A549 (cell line): Measurements from ENCODE around the gene C1QTNF7. TPM values are rescaled to one million over a fixed set of nuclear protein-coding genes. Genes with fewer than 3 reads are reported as not detected.

Source experiments
- ATAC-seq, 2 experiments: fragments of 200-7000 bp in 1 of 2; fragments of >200 bp in 1 of 2; cut with Nextera tagmentation in 1 of 2; cut with Tn5 transposase in 1 of 2; 3 replicates each; pipeline versions ENCODE4 v1.8.0 to v1.9.1; 2018 to 2020; ENCODE audit warnings: mild to moderate bottlenecking in 1 of 2, moderate library complexity in 1 of 2
- CTCF ChIA-PET: fragments of 300-600 bp; sonication (Branson Sonifier 250); formaldehyde crosslinking; extraction: SDS; loops from one replicate; lab custom pipeline; 2021; ENCODE audit warnings: antibody characterized with exemption, inconsistent platforms; lab: Yijun Ruan, JAX
- POLR2A ChIA-PET: fragments of 350-600 bp; formaldehyde crosslinking; extraction: SDS; loops from one replicate; lab custom pipeline; 2021; ENCODE audit warnings: antibody characterized with exemption, inconsistent platforms; lab: Yijun Ruan, JAX
- DNase-seq, 2 experiments: peaks; one replicate each; pipeline versions ENCODE4 v3.0.0 to v3.0.0-alpha.2; 2011 to 2016; ENCODE audit warnings: low read depth in 1 of 2, low spot score in 1 of 2
- FAIRE-seq: peaks from 2 replicates; lab custom pipeline; 2011; peaks lifted over from hg19 to GRCh38; lab: Jason Lieb, UNC
- H3K27ac ChIP-seq, 2 experiments: fragments of >200 bp; sonication (Bioruptor Twin); formaldehyde crosslinking; 3 replicates each; pipeline ENCODE4 v1.5.1; 2016 to 2017
- H3K4me1 ChIP-seq: fragments of >200 bp; sonication (Bioruptor Twin); formaldehyde crosslinking; 3 replicates; pipeline ENCODE4 v1.6.1; 2016
- H3K4me2 ChIP-seq: fragments of >200 bp; sonication (Bioruptor Twin); formaldehyde crosslinking; 3 replicates; pipeline ENCODE4 v1.6.1; 2016
- H3K4me3 ChIP-seq: fragments of >200 bp; sonication (Bioruptor Twin); formaldehyde crosslinking; 3 replicates; pipeline ENCODE4 v1.5.1; 2016
- H3K9me3 ChIP-seq: fragments of >200 bp; sonication (Bioruptor Twin); formaldehyde crosslinking; 3 replicates; pipeline ENCODE4 v1.6.1; 2016
- CBX2 ChIP-seq: fragments of 200-600 bp; sonication (generic); IDR thresholded peaks from 2 replicates; pipeline ENCODE4 v1.6.1; 2016; ENCODE audit warnings: low read depth, mild to moderate bottlenecking, borderline replicate concordance
- CHD4 ChIP-seq: fragments of 200-600 bp; sonication (generic); IDR thresholded peaks from 2 replicates; pipeline ENCODE4 v1.6.1; 2016; ENCODE audit warnings: antibody characterized with exemption, mild to moderate bottlenecking, borderline replicate concordance
- FOSB ChIP-seq: fragments of 250-450 bp; sonication (Bioruptor Pico); IDR thresholded peaks from 2 replicates; pipeline ENCODE4 v1.5.0; 2020; ENCODE audit warnings: mild to moderate bottlenecking, moderate library complexity
- FOSL2 ChIP-seq, 2 experiments: fragments of 450-650 bp in 1 of 2; fragments of >200 bp in 1 of 2; sonication (Bioruptor Twin) in 1 of 2; formaldehyde crosslinking; IDR thresholded peaks; 2 replicates each; pipeline versions ENCODE4 v1.5.0 to v1.6.1; 2016 to 2020; ENCODE audit warnings: mild to moderate bottlenecking in 1 of 2, moderate library complexity in 1 of 2
- FOXS1 ChIP-seq: fragments of 250-450 bp; sonication (Bioruptor Pico); IDR thresholded peaks from 2 replicates; pipeline ENCODE4 v1.5.0; 2020; ENCODE audit warnings: mild to moderate bottlenecking, moderate library complexity
- HDAC2 ChIP-seq: fragments of 200-600 bp; sonication (generic); IDR thresholded peaks from 2 replicates; pipeline ENCODE4 v1.6.1; 2016
- HOXB13 ChIP-seq: fragments of 250-450 bp; sonication (Bioruptor Pico); IDR thresholded peaks from 2 replicates; pipeline ENCODE4 v1.5.0; 2020; ENCODE audit warnings: low read depth, mild to moderate bottlenecking, moderate library complexity
- HOXB5 ChIP-seq: fragments of 250-450 bp; sonication (Bioruptor Pico); IDR thresholded peaks from 2 replicates; pipeline ENCODE4 v1.5.0; 2020; ENCODE audit warnings: mild to moderate bottlenecking, moderate library complexity
- KDM1A ChIP-seq: fragments of 200-600 bp; sonication (generic); IDR thresholded peaks from 2 replicates; pipeline ENCODE4 v1.6.1; 2016; ENCODE audit warnings: low read depth, mild to moderate bottlenecking
- MAFK ChIP-seq: fragments of 450-650 bp; IDR thresholded peaks from 2 replicates; pipeline ENCODE4 v1.6.1; 2014; ENCODE audit not compliant: partially characterized antibody
- MYC ChIP-seq: IDR thresholded peaks from 2 replicates; pipeline ENCODE4 v1.6.1; 2012; ENCODE audit warnings: mild to moderate bottlenecking, inconsistent platforms, low read length, improper control_type of control experiment, borderline replicate concordance
- NFE2L2 ChIP-seq: fragments of 150-350 bp; conservative IDR thresholded peaks from 2 replicates; pipeline ENCODE4 v1.6.1; 2014; ENCODE audit warnings: low read length
- POLR2AphosphoS2 ChIP-seq: conservative IDR thresholded peaks from 2 replicates; pipeline ENCODE4 v1.6.1; 2012; ENCODE audit warnings: low read length, improper control_type of control experiment, inconsistent platforms
- RAD21 ChIP-seq, 2 experiments: fragments of >200 bp in 1 of 2; sonication (Bioruptor Twin) in 1 of 2; formaldehyde crosslinking in 1 of 2; IDR thresholded peaks in 1 of 2; conservative IDR thresholded peaks in 1 of 2; 2 replicates in 1 of 2; 3 replicates in 1 of 2; pipeline ENCODE4 v1.6.1; 2012 to 2018; ENCODE audit warnings: inconsistent platforms in 1 of 2
- RARB ChIP-seq: fragments of 250-450 bp; sonication (Bioruptor Pico); IDR thresholded peaks from 2 replicates; pipeline ENCODE4 v1.8.0; 2021; ENCODE audit warnings: mild to moderate bottlenecking, moderate library complexity
- RFX5 ChIP-seq: fragments of 450-650 bp; IDR thresholded peaks from 2 replicates; pipeline ENCODE4 v1.7.1; 2014; ENCODE audit warnings: antibody characterized with exemption, mild to moderate bottlenecking, moderate library complexity
- SREBF2 ChIP-seq: fragments of 450-650 bp; IDR thresholded peaks from 2 replicates; pipeline ENCODE4 v1.6.1; 2014; ENCODE audit warnings: mild to moderate bottlenecking, moderate library complexity
- TP53 ChIP-seq: fragments of 250-450 bp; sonication (Bioruptor Pico); IDR thresholded peaks from 2 replicates; pipeline ENCODE4 v1.5.0; 2021; ENCODE audit warnings: mild to moderate bottlenecking, moderate library complexity
- ZC3H11A ChIP-seq: fragments of 450-650 bp; IDR thresholded peaks from 2 replicates; pipeline ENCODE4 v1.6.1; 2014; ENCODE audit warnings: antibody characterized with exemption, mild to moderate bottlenecking
- WGBS: methylation state at CpG from one replicate; pipeline ENCODE4 v1.1.6; 2017; ENCODE audit errors: missing lambda C conversion rate; 5-methylcytosine and 5-hydroxymethylcytosine counted together
- polyA minus RNA-seq: library from RNA; depleted of rRNA, polyadenylated mRNA; stranded (reverse); fragments of >200 nt; gene quantifications from 2 replicates; pipeline ENCODE4 v1.2.3, GENCODE V29; 2011; rRNA and poly(A)+ RNA removed
- polyA plus RNA-seq, 4 experiments: library from polyadenylated mRNA; depleted of rRNA in 3 of 4; stranded (reverse); fragments of >200 nt; fragmentation: RNase III in 1 of 4; extraction: RNeasy Plus Mini Kit Qiagen cat#74134 plus additional on column Dnase treatment in 1 of 4; gene quantifications; 2 replicates in 3 of 4; 3 replicates in 1 of 4; pipeline ENCODE4 v1.2.3, GENCODE V29; 2011 to 2017
- TF ChIP-seq, protein P1 (sequence below): fragments of >200 bp; sonication (Bioruptor Twin); formaldehyde crosslinking; IDR thresholded peaks from 3 replicates; pipeline ENCODE4 v1.5.1; 2016
- TF ChIP-seq, protein P2 (sequence below): fragments of >200 bp; sonication (Bioruptor Twin); formaldehyde crosslinking; IDR thresholded peaks from 3 replicates; pipeline ENCODE4 v1.6.1; 2016
- TF ChIP-seq, protein P3 (sequence below): IDR thresholded peaks from 2 replicates; pipeline ENCODE4 v1.6.1; 2012
- TF ChIP-seq, protein P4 (sequence below): fragments of 200-600 bp; sonication (generic); IDR thresholded peaks from 2 replicates; pipeline ENCODE4 v1.6.1; 2016; ENCODE audit warnings: antibody characterized with exemption, mild to moderate bottlenecking, moderate library complexity

C1QTNF7 gene, protein sequence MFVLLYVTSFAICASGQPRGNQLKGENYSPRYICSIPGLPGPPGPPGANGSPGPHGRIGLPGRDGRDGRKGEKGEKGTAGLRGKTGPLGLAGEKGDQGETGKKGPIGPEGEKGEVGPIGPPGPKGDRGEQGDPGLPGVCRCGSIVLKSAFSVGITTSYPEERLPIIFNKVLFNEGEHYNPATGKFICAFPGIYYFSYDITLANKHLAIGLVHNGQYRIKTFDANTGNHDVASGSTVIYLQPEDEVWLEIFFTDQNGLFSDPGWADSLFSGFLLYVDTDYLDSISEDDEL
- not detected in 2 replicates for polyA plus RNA-seq (2011; rRNA removed)
- polyA plus RNA-seq (2012; cell fraction: cytosol; rRNA removed) = not detected in 2 replicates
- polyA plus RNA-seq (2012; cell fraction: nucleus; rRNA removed) = not detected in 2 replicates
- polyA plus RNA-seq (2017; fragmentation: RNase III; extraction: RNeasy Plus Mini Kit Qiagen cat#74134 plus additional on column Dnase treatment) = not detected in 3 replicates
- polyA minus RNA-seq = not detected in 2 replicates

DNA sequence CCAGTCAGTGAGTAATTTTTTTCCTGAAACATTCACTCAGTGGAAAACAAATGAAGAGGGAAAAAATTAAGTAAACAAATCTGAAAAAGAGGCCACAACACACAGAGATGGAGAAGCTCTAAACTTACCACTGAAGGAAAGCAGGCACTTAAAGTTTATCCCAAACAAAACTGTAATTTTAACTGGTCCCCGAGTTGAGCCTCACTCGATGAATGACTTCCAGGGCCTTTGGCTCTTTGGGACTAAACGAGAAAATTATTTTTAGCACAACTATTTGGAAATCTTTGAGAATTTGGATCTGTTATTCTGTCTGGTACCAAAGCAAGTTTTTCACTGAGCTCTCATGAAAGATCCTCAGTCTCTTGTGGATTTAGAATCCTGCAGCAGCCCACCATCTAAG, at the start of gene C1QTNF7:
C1QTNF7 (plus strand) TSS at position 333 of the 400 bp plus-strand sequence. CDS start 7,711 bp downstream, outside the sequence.
- FAIRE-seq = no peak
- TF ChIP-seq SREBF2 = no peak
- TF ChIP-seq FOSB (CRISPR knock-in tag) = no peak
- no peak for TF ChIP-seq FOXS1 (CRISPR knock-in tag)
- TF ChIP-seq TP53 (CRISPR knock-in tag) = no peak
- TF ChIP-seq, all 56 proteins: peak for 0
- Histone ChIP-seq H3K4me2 (no peak within 1 kb of the TSS), H3K9me3 (no peaks in the 10 kb centered on the region), H3K4me1 (no peaks in the 10 kb centered on the region), H3K4me3 (no peak within 1 kb of the TSS), H3K27ac (no peak within 1 kb of the TSS)
- WGBS = 19% methylated on average over 3 of the region's 3 CpGs
- POLR2A ChIA-PET = no interaction called here
- DNase-seq (no peak), ATAC-seq (no peak)
- CTCF ChIA-PET = no interaction called here

DNA sequence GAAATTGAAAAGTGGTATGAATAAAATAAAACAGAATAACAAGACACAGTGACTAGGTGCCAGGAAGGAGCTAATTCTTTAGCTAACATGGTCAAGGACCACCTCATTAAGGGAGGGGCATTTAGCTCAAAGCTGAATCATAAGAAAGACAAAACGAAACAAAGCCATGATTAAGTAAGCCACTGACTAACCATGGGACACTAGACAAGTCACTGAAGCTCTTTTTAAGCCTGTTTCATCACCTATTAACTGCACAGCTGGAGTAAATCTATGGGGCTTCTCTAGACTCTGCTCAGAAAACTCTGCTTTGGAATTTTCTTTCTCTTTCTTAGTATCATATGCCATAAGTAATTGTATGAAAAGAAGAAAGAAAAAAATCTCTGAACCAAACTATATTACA, 49.8 kb upstream of the C1QTNF7 start:
- FAIRE-seq (no peak), ATAC-seq (no peak), DNase-seq (no peak)
- H3K4me2 ChIP-seq = no peak overlapping the region
- no peak overlapping the region for H3K27ac ChIP-seq
- ChIA-PET POLR2A (no interaction called here), CTCF (no interaction called here)
- H3K4me1 ChIP-seq = peaks cover 19% of the 10 kb centered on the region
- H3K9me3 ChIP-seq = no peaks in the 10 kb centered on the region
- 0% methylated on average over 1 of the region's 1 CpG for WGBS
- H3K4me3 ChIP-seq = no peak overlapping the region
- TF ChIP-seq, protein P1, sequence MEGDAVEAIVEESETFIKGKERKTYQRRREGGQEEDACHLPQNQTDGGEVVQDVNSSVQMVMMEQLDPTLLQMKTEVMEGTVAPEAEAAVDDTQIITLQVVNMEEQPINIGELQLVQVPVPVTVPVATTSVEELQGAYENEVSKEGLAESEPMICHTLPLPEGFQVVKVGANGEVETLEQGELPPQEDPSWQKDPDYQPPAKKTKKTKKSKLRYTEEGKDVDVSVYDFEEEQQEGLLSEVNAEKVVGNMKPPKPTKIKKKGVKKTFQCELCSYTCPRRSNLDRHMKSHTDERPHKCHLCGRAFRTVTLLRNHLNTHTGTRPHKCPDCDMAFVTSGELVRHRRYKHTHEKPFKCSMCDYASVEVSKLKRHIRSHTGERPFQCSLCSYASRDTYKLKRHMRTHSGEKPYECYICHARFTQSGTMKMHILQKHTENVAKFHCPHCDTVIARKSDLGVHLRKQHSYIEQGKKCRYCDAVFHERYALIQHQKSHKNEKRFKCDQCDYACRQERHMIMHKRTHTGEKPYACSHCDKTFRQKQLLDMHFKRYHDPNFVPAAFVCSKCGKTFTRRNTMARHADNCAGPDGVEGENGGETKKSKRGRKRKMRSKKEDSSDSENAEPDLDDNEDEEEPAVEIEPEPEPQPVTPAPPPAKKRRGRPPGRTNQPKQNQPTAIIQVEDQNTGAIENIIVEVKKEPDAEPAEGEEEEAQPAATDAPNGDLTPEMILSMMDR = no peak
- TF ChIP-seq ZC3H11A = no peak

DNA sequence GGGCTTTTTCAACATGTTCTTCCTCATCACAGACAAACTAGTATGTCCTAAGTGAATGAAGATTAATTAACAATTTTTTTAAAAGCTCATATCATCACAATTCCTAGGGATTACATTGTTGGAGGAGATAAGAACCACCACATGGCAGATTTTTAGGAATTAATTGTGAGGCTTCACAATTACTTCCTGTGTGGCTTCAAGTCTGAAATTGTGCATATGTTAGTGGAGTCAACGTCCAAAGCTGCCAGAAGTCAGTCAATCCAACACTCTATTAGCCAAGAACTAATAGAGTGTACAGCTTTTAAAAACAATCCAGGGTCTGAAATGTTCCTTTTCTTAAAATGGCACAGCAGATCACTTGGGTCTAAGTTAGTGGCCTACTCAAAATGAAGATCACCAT, 49.3 kb upstream of the C1QTNF7 start:
- ChIA-PET CTCF (no interaction called here), POLR2A (no interaction called here)
- H3K9me3 ChIP-seq = no peaks in the 10 kb centered on the region
- ATAC-seq = no peak
- 9% methylated on average over 1 of the region's 1 CpG for WGBS
- TF ChIP-seq NFE2L2 = no peak
- no peak for TF ChIP-seq RFX5
- TF ChIP-seq RARB (CRISPR knock-in tag) = no peak
- no peak for TF ChIP-seq HOXB13
- TF ChIP-seq MYC = no peak
- TF ChIP-seq CHD4 = no peak
- TF ChIP-seq HOXB5 (CRISPR knock-in tag) = no peak
- no peak for TF ChIP-seq FOSL2 (IDR thresholded peaks at IDR 0.05)
- TF ChIP-seq FOSL2 (CRISPR knock-in tag; IDR thresholded peaks at IDR 0.05) = no peak
- TF ChIP-seq CBX2 = no peak
- no peak for TF ChIP-seq TP53 (CRISPR knock-in tag)
- TF ChIP-seq POLR2AphosphoS2 = no peak
- no peak for TF ChIP-seq KDM1A
- TF ChIP-seq RAD21 (conservative IDR thresholded peaks at IDR 0.05 in 1 of 2, IDR thresholded peaks at IDR 0.05 in 1 of 2) = no peak
- TF ChIP-seq, protein P2, sequence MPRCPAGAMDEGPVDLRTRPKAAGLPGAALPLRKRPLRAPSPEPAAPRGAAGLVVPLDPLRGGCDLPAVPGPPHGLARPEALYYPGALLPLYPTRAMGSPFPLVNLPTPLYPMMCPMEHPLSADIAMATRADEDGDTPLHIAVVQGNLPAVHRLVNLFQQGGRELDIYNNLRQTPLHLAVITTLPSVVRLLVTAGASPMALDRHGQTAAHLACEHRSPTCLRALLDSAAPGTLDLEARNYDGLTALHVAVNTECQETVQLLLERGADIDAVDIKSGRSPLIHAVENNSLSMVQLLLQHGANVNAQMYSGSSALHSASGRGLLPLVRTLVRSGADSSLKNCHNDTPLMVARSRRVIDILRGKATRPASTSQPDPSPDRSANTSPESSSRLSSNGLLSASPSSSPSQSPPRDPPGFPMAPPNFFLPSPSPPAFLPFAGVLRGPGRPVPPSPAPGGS = no peak
- TF ChIP-seq, protein P3, sequence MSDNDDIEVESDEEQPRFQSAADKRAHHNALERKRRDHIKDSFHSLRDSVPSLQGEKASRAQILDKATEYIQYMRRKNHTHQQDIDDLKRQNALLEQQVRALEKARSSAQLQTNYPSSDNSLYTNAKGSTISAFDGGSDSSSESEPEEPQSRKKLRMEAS = no peak
- TF ChIP-seq, protein P4, sequence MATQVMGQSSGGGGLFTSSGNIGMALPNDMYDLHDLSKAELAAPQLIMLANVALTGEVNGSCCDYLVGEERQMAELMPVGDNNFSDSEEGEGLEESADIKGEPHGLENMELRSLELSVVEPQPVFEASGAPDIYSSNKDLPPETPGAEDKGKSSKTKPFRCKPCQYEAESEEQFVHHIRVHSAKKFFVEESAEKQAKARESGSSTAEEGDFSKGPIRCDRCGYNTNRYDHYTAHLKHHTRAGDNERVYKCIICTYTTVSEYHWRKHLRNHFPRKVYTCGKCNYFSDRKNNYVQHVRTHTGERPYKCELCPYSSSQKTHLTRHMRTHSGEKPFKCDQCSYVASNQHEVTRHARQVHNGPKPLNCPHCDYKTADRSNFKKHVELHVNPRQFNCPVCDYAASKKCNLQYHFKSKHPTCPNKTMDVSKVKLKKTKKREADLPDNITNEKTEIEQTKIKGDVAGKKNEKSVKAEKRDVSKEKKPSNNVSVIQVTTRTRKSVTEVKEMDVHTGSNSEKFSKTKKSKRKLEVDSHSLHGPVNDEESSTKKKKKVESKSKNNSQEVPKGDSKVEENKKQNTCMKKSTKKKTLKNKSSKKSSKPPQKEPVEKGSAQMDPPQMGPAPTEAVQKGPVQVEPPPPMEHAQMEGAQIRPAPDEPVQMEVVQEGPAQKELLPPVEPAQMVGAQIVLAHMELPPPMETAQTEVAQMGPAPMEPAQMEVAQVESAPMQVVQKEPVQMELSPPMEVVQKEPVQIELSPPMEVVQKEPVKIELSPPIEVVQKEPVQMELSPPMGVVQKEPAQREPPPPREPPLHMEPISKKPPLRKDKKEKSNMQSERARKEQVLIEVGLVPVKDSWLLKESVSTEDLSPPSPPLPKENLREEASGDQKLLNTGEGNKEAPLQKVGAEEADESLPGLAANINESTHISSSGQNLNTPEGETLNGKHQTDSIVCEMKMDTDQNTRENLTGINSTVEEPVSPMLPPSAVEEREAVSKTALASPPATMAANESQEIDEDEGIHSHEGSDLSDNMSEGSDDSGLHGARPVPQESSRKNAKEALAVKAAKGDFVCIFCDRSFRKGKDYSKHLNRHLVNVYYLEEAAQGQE = no peak
- TF ChIP-seq SREBF2 = no peak
- no peak for TF ChIP-seq HDAC2
- TF ChIP-seq MAFK = no peak
- TF ChIP-seq, all 56 proteins: peak for 0
- H3K4me2 ChIP-seq = no peak overlapping the region
- no peak overlapping the region for H3K4me3 ChIP-seq
- FAIRE-seq (no peak), DNase-seq (no peak)
- H3K4me1 ChIP-seq = peaks cover 19% of the 10 kb centered on the region
- H3K27ac ChIP-seq = no peak overlapping the region
